GM12872 (cell line): Measurements from ENCODE around the gene RANBP9.

Source experiments
- TF ChIP-seq, protein P1 (sequence below): IDR thresholded peaks from 3 replicates; pipeline ENCODE4 v1.5.1; 2011; ENCODE audit warnings: low read depth, mild to moderate bottlenecking, low read length, moderate library complexity; ENCODE audit not compliant: insufficient read depth

The RANBP9 gene

DNA sequence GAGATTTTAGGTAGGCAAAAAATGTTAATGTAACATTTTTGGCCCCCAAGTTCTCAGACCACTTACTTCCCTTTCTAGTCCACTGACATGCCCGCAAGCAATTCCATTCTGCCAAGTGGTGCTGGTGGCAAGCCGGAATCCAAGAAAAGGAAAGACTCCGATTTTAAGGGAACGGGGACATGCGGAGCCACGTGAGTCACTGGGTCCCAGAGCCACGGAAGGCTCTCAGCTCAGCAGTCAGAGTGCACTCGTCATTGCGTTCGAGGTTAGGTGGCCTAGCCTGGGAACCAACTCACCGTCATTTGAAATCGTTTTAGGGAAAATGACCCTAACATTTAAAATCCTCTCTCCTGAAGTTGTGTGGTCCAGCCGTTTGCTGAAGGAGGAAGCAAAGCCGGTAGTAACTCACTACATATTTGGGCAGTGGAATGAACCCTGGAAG, 137.9 kb downstream of the RANBP9 start:
- TF ChIP-seq, protein P1, sequence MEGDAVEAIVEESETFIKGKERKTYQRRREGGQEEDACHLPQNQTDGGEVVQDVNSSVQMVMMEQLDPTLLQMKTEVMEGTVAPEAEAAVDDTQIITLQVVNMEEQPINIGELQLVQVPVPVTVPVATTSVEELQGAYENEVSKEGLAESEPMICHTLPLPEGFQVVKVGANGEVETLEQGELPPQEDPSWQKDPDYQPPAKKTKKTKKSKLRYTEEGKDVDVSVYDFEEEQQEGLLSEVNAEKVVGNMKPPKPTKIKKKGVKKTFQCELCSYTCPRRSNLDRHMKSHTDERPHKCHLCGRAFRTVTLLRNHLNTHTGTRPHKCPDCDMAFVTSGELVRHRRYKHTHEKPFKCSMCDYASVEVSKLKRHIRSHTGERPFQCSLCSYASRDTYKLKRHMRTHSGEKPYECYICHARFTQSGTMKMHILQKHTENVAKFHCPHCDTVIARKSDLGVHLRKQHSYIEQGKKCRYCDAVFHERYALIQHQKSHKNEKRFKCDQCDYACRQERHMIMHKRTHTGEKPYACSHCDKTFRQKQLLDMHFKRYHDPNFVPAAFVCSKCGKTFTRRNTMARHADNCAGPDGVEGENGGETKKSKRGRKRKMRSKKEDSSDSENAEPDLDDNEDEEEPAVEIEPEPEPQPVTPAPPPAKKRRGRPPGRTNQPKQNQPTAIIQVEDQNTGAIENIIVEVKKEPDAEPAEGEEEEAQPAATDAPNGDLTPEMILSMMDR = 0 out of 3 replicates have a peak, but pooled peaks have one; percentile 17

DNA sequence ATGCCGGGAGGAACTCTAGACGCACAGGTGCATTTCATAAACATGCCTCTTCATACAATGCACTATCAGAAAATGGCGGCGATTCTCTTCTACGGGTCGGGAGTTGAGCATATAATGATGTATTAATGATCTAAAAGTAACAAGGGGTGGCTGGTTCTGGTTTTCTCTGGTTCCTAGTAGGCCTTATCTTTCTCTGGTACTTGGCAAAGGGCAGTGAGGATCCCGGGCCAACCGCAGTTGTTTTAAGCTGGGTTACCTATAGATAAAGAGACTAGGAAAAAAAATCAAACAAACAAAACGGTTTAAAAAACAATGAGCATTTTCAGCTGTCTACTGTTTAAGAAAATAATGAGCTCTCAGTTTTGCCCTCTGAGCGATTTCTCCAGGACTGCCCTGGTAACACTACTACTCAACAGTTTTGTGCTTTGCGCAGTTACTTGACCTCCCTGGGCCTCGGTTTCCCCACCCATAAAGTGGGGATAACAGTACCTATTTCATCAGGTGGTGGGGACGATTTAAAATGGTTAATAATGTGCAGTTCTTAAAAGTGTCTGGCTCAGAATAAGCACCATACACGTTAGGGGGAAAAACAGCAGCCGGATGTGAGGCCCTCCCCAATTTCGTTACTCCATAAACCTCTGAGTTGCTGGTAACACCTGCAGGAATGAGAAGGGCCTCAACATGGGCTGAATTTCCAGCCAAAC, 138.5 kb downstream of the RANBP9 start:
- TF ChIP-seq, protein P1 = no peak

DNA sequence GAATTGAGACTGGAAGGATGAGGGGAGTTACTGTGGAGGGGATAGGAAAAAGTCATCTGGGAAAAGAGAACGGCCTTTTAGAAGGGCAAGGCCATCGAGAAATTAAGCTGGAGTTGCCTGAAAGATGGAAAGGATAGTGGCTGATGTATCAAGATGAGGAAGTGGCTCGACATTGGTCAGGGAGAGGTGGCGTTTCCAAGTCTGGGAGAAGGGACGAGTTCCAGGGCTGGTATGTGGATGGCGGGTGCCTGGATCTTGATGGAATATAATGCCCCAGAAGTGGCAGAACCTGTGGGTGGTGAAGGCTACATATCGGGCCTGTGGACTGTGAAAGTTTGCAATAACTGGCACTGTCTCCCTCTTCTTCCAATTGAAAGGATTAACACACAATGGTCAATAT, 139.4 kb downstream of the RANBP9 start:
- TF ChIP-seq, protein P1 = no peak
